GM12878 (cell line): ENCODE data around the gene CFAP299. TPM values are rescaled to one million over a fixed set of nuclear protein-coding genes. Genes with fewer than 3 reads are reported as not detected.

Source experiments
- ATAC-seq: fragments of 200-7000 bp; cut with Tn5 transposase; 3 replicates; pipeline ENCODE4 v1.9.1; 2020; ENCODE audit warnings: mild to moderate bottlenecking, moderate library complexity
- BruUV-seq: library from RNA; stranded (reverse); fragments of 400-500 nt; replicated peaks from 2 replicates; lab custom pipeline; 2021; lab: Mats Ljungman, UMichigan
- CTCF ChIA-PET: fragments of 300-600 bp; sonication (Branson Sonifier 250); formaldehyde crosslinking; extraction: SDS; loops from one replicate; lab custom pipeline; 2021; ENCODE audit warnings: inconsistent platforms; lab: Yijun Ruan, JAX
- POLR2A ChIA-PET: fragments of 350-600 bp; formaldehyde crosslinking; extraction: SDS; loops from one replicate; lab custom pipeline; 2021; ENCODE audit warnings: inconsistent platforms; lab: Charles Lee
- RAD21 ChIA-PET: fragments of 300-600 bp; sonication (Branson Sonifier 250); formaldehyde crosslinking; loops from one replicate; lab custom pipeline; 2023; ENCODE audit warnings: antibody characterized with exemption; ENCODE audit not compliant: unreplicated experiment; lab: Charles Lee
- SMC1A ChIA-PET: fragments of 300-600 bp; sonication (Branson Sonifier 250); formaldehyde crosslinking; loops from one replicate; lab custom pipeline; 2023; ENCODE audit not compliant: unreplicated experiment, uncharacterized antibody; lab: Charles Lee
- DNase-seq: peaks from one replicate; pipeline ENCODE4 v3.0.0-alpha.2; 2011; ENCODE audit warnings: low read depth, low spot score
- FAIRE-seq: peaks from 3 replicates; lab custom pipeline; 2011; peaks lifted over from hg19 to GRCh38; lab: Jason Lieb, UNC
- H2AFZ ChIP-seq: 2 replicates; pipeline ENCODE4 v1.6.0; 2011; ENCODE audit warnings: low read depth, low read length, control low read depth; ENCODE audit not compliant: control insufficient read depth
- H3K27ac ChIP-seq: 2 replicates; pipeline ENCODE4 v1.5.1; 2011; ENCODE audit warnings: control low read depth; ENCODE audit not compliant: control insufficient read depth, insufficient read depth
- H3K27me3 ChIP-seq, 2 experiments: replicated peaks in 1 of 2; 2 replicates each; pipeline versions ENCODE4 v1.6.0 to v1.6.1; 2011; ENCODE audit warnings: low read length in 1 of 2; ENCODE audit not compliant: control insufficient read depth in 2 of 2, insufficient read depth in 2 of 2
- H3K36me3 ChIP-seq, 2 experiments: 2 replicates each; pipeline ENCODE4 v1.5.1; 2011; ENCODE audit warnings: low read length in 1 of 2; ENCODE audit not compliant: control insufficient read depth in 2 of 2, insufficient read depth in 2 of 2
- H3K4me1 ChIP-seq: 2 replicates; pipeline ENCODE4 v1.6.1; 2011; ENCODE audit warnings: mild to moderate bottlenecking, low read length, moderate library complexity, mixed read lengths; ENCODE audit not compliant: control insufficient read depth, insufficient read depth
- H3K4me2 ChIP-seq: 2 replicates; pipeline ENCODE4 v1.6.0; 2011; ENCODE audit warnings: control low read depth; ENCODE audit not compliant: control insufficient read depth, insufficient read depth
- H3K4me3 ChIP-seq: fragments of 200-600 bp; sonication (generic); 2 replicates; pipeline ENCODE4 v1.5.1; 2016
- H3K79me2 ChIP-seq: 2 replicates; pipeline ENCODE4 v1.6.0; 2011; ENCODE audit warnings: low read length; ENCODE audit not compliant: control insufficient read depth, insufficient read depth
- H3K9ac ChIP-seq: 2 replicates; pipeline ENCODE4 v1.8.0; 2011; ENCODE audit warnings: low read length, control low read depth, mixed read lengths; ENCODE audit not compliant: control insufficient read depth, insufficient read depth
- H3K9me3 ChIP-seq: replicated peaks from 3 replicates; pipeline ENCODE4 v1.5.1; 2011; ENCODE audit warnings: mild to moderate bottlenecking, low read length; ENCODE audit not compliant: control insufficient read depth, insufficient read depth
- H4K20me1 ChIP-seq: 2 replicates; pipeline ENCODE4 v1.6.0; 2011; ENCODE audit not compliant: control insufficient read depth, insufficient read depth
- ATF7 ChIP-seq: fragments of 450-650 bp; IDR thresholded peaks from 2 replicates; pipeline ENCODE4 v1.6.1; 2016; ENCODE audit warnings: low read depth, mild to moderate bottlenecking
- BACH1 ChIP-seq: fragments of 450-650 bp; IDR thresholded peaks from 2 replicates; pipeline ENCODE4 v1.6.1; 2017; ENCODE audit warnings: mild to moderate bottlenecking, borderline replicate concordance
- CBX5 ChIP-seq: sonication (generic); IDR thresholded peaks from 2 replicates; pipeline ENCODE4 v1.6.1; 2016; ENCODE audit warnings: low read depth, moderate library complexity, mild to moderate bottlenecking, inconsistent platforms
- E4F1 ChIP-seq: fragments of 450-650 bp; IDR thresholded peaks from 2 replicates; pipeline ENCODE4 v1.6.1; 2018; ENCODE audit warnings: borderline replicate concordance, mild to moderate bottlenecking; ENCODE audit not compliant: partially characterized antibody
- FOXK2 ChIP-seq: fragments of 450-650 bp; IDR thresholded peaks from 2 replicates; pipeline ENCODE4 v1.6.1; 2017; ENCODE audit warnings: mild to moderate bottlenecking, moderate library complexity
- HCFC1 ChIP-seq: fragments of 150-350 bp; IDR thresholded peaks from 2 replicates; pipeline ENCODE4 v1.6.1; 2014; ENCODE audit warnings: low read length
- IRF4 ChIP-seq: IDR thresholded peaks from 2 replicates; pipeline ENCODE4 v1.6.1; 2011; ENCODE audit warnings: low read depth, low read length
- JUND ChIP-seq: IDR thresholded peaks from 2 replicates; pipeline ENCODE4 v1.6.1; 2012; ENCODE audit warnings: low read depth, mild to moderate bottlenecking, low read length, improper control_type of control experiment, moderate library complexity
- MAX ChIP-seq: IDR thresholded peaks from 2 replicates; pipeline ENCODE4 v1.6.1; 2012; ENCODE audit warnings: low read depth, low read length, improper control_type of control experiment
- NBN ChIP-seq: fragments of 450-650 bp; IDR thresholded peaks from 2 replicates; pipeline ENCODE4 v1.6.1; 2016
- NFYA ChIP-seq: IDR thresholded peaks from 2 replicates; pipeline ENCODE4 v1.6.1; 2011; ENCODE audit warnings: low read depth, mild to moderate bottlenecking, low read length, improper control_type of control experiment, borderline replicate concordance
- NRF1 ChIP-seq: conservative IDR thresholded peaks from 2 replicates; pipeline ENCODE4 v1.6.1; 2011; ENCODE audit warnings: mild to moderate bottlenecking, low read depth, low read length, improper control_type of control experiment
- RCOR1 ChIP-seq: conservative IDR thresholded peaks from 2 replicates; pipeline ENCODE4 v1.6.1; 2012; ENCODE audit warnings: low read depth, low read length, improper control_type of control experiment
- SMAD1 ChIP-seq: fragments of 450-650 bp; IDR thresholded peaks from 2 replicates; pipeline ENCODE4 v1.6.1; 2018; ENCODE audit warnings: mild to moderate bottlenecking, low read depth; ENCODE audit not compliant: partially characterized antibody
- USF2 ChIP-seq: IDR thresholded peaks from 2 replicates; pipeline ENCODE4 v1.6.1; 2011; ENCODE audit warnings: low read depth, low read length, improper control_type of control experiment, borderline replicate concordance
- ZNF217 ChIP-seq: fragments of 450-650 bp; IDR thresholded peaks from 2 replicates; pipeline ENCODE4 v1.6.1; 2017; ENCODE audit warnings: antibody characterized with exemption, mild to moderate bottlenecking
- ZNF24 ChIP-seq: fragments of 450-650 bp; IDR thresholded peaks from 2 replicates; pipeline ENCODE4 v1.6.1; 2017; ENCODE audit warnings: antibody characterized with exemption, mild to moderate bottlenecking
- WGBS: methylation state at CpG from one replicate; pipeline ENCODE4 v1.1.6; 2016; ENCODE audit warnings: low lambda C conversion rate; ENCODE audit not compliant: insufficient replicate concordance, insufficient coverage; ENCODE audit errors: missing lambda C conversion rate; 5-methylcytosine and 5-hydroxymethylcytosine counted together
- in situ Hi-C: fragments of 300-500 bp; cut with MboI; formaldehyde crosslinking; loops from 9 replicates; pipeline ENCODE4 v1.14.3; 2018; ENCODE audit warnings: mixed read lengths
- intact Hi-C: fragments of 100-400 bp; cut with micrococcal nuclease; formaldehyde crosslinking; loops from one replicate; pipeline ENCODE4 v1.14.2; 2022; ENCODE audit not compliant: unreplicated experiment
- polyA plus RNA-seq, 11 experiments: library from polyadenylated mRNA; depleted of rRNA in 4 of 11; unstranded in 6 of 11; stranded (reverse) in 5 of 11; fragments of >200 nt; fragmentation: Nextera tagmentation in 4 of 11; fragmentation: Illumina TruSeq in 1 of 11; extraction: Ambion mirVana in 4 of 11; extraction: Trizol in 1 of 11; gene quantifications; 1 replicate in 1 of 11; 2 replicates in 10 of 11; pipeline versions ENCODE4 v1.2.1 to v1.2.3, GENCODE V29; 2011 to 2016; ENCODE audit warnings: inconsistent platforms in 2 of 11, missing spikeins in 2 of 11, low read depth in 1 of 11
- total RNA-seq, 4 experiments: library from RNA; depleted of rRNA in 3 of 4; stranded (reverse); fragments of >200 nt in 3 of 4; fragmentation: Illumina TruSeq in 1 of 4; extraction: Trizol in 1 of 4; gene quantifications; 2 replicates each; pipeline versions ENCODE4 v1.2.1 to v1.2.3, GENCODE V29; 2013 to 2021

Gene CFAP299
- total and polyA plus RNA-seq, 10 of the 15 experiments (the other 5 are each of a cell fraction or from before 2014, with no cell fraction given) = 0.06 to 0.34 TPM; not detected in 8

GRCh38 chr4:80999943-81000342, 664.4 kb downstream of the CFAP299 start:
- no peak for TF ChIP-seq FOXK2
- TF ChIP-seq ZNF24 = no peak
- TF ChIP-seq BACH1 = no peak
- no peak for TF ChIP-seq ATF7
- TF ChIP-seq NFYA = no peak
- TF ChIP-seq RCOR1 = no peak
- TF ChIP-seq SMAD1 = no peak
- TF ChIP-seq USF2 = no peak
- no peak for TF ChIP-seq E4F1
- TF ChIP-seq IRF4 = no peak
- no peak for TF ChIP-seq ZNF217
- no peak for TF ChIP-seq MAX
- no peak for TF ChIP-seq HCFC1
- TF ChIP-seq NBN = no peak
- TF ChIP-seq NRF1 = no peak
- TF ChIP-seq JUND = no peak
- TF ChIP-seq CBX5 = no peak
- intact Hi-C loops (loop anchor here (5.0 kb wide), 1 partner anchor 123 kb away; no protein-coding TSS in a partner anchor), in situ Hi-C loops (no loop called here)
- ATAC-seq (no peak), FAIRE-seq (no peak), DNase-seq (no peak)
- POLR2A ChIA-PET = no interaction called here
- Histone ChIP-seq H3K9ac (no peak overlapping the region), H3K4me2 (no peak overlapping the region), H3K79me2 (no peaks in the 10 kb centered on the region), H2AFZ (no peak overlapping the region), H3K36me3 (no peaks in the 10 kb centered on the region), H3K4me3 (no peak overlapping the region), H3K27me3 (no peaks in the 10 kb centered on the region), H4K20me1 (no peaks in the 10 kb centered on the region), H3K27ac (no peak overlapping the region), H3K4me1 (peaks cover 6% of the 10 kb centered on the region; the same call in 1 of the 2 replicates), H3K9me3 (peaks cover 2% of the 10 kb centered on the region; the same call in 2 of the 3 replicates)
- SMC1A ChIA-PET = interaction anchor here (1.3 to 1.6 kb wide), 2 partner anchors 10 to 394 kb away, joined by 3 read pairs; no protein-coding TSS in a partner anchor
- CTCF ChIA-PET = interaction anchor here (1.3 kb wide), 1 partner anchor 10 kb away, joined by 4 read pairs; no protein-coding TSS in a partner anchor
- 27% methylated on average over 3 of the region's 3 CpGs for WGBS
- RAD21 ChIA-PET = no interaction called here
- BruUV-seq = no TSS peak
